HG03060 (cell line): Measurements from ENCODE around the gene GRB14.
"Not testable (repeated sequence)": the region's sequence is repeated elsewhere in the genome, so short reads cannot be mapped to it uniquely, and the experiment has no call there.

Experiments used
- ATAC-seq: cut with Tn5 transposase; IDR thresholded peaks from one replicate; pipeline ENCODE4 v1.9.1; 2021; ENCODE audit warnings: low read depth, moderate number of reproducible peaks; ENCODE audit not compliant: unreplicated experiment

Gene GRB14

DNA sequence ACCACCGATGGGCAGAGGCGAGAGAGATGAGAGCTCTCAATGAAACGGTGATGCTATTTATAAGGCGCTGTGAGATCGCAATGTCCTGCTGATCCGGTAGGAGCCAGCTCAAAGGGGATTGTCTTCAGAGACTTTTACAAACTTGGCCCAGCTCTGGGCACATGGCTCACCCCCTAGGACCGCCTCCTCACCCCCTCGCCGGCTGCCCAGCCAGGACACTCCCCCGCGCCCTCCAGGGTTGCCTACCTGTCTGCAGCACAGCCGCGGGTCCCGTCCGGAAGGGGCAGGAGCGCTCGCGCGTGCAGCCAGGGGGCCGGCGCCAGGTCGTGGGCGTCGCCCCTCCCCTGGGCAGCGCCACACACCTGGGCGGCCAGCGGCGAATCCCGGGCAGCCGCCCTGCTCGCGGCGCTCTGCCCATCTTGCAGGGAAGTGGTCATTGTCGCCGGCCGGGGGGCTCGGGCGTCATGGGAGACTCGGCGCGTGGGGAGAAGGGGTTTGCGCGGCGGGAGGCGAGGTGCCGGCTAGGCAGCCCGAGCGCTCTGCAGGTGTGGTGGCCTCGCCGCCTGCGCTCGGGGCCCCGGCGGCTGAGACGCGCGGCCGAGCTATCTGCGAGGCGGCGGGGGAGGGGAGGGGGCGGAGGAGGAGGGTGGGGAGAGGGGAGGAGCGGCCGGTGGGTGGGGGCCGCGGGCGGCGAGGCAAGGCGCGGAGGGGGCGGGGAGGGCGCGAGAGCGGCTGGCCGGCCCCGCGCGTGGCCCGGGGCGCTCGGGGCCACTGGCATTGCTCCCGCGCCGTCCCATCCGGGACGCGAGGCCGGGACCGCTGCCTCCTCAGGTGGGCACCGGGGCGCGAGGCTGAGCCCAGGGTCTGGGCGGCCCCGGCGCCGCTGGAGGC, at the start of gene GRB14:
GRB14 (minus strand) TSS at position 610 of the 891 bp plus-strand sequence; CDS start at position 437, 173 bp downstream.
- no peak for ATAC-seq

DNA sequence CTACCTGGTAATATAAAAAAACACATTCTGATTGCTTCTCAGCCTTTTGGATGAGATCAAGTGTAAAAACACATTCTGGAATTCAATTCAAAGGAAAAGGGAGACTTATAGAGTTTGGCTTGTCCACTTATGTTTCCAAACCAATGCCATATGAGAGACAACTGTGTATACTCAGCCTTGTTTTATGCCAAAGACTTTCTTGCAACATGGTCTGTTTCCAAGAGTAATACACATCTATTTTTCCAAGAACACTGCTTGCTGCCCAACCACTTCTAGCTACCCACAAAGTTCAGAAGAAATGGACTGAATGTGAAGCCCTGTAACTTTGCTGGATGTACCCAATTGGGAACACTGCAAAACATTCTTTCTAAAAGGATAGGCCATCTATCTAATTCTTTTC, 48.0 kb upstream of the GRB14 start:
- no peak for ATAC-seq

DNA sequence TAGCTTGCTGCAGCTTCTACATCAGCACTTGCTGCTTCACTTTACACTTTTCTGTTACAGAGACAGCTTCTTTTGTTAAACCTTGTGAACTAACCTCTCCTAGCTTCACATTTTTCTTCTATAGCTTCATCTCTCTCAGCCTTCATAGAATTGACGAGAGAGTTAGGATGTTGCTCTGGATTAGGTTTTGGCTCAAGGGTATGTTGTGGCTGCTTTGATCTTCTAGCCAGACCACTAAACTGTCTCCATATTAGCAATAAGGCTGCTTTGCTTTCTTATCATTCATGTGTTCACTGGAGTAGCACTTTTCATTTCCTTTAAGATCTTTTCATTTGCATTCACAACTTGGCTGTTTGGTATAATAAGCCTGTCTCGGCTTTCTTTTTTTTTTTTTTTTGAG, 46.3 kb upstream of the GRB14 start:
- no peak for ATAC-seq

DNA sequence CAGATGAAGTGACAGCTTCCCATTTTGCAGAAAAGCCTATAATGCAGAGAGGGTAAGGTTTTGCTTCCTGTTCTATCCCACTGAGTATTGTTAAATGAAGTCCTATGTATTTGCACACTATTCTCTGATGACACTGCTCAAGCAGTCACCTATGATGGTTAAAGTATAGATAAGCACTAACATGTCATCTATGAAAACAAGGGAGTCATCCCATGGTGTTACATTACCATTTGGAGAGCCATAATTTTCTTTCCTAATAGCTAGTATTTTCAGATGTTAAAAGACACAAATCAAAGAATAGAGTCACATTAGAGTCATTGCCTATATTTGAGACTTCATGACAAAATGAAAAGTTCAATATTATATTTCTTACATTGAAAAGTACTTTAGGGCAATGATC, 42.8 kb upstream of the GRB14 start:
- ATAC-seq, result no peak

DNA sequence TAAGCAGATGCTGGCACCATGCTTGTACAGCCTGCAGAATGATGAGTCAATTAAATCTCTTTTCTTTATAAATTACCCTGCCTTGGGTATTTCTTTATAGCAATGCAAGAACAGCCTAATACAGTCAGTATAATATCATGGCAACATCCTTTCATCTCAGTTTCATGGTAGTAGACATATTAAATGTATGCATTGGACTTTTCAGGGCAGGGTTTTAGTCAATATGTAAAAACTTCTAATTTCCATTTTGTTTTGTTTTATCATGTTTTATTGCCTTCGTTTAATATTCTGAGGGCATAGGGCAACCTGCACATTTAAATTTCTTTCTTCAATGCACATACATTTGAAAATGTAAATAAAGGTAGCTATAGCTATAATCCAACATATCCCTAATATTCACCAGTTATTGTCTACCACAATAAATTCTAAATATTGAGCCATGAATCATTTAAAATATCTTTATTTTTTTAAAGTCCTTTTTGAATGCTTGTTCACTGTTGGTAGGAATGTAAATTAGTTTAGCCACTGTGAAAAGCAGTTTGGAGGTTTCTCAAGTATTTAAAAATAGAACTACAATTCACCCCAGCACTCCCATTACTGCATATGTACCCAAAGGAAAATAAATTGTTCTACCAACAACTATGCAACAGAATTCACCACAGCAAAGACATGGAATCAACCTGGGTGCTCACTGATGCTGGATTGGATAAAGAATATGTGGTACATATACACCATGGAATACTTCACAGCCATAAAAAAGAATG, 41.8 kb upstream of the GRB14 start:
- no peak for ATAC-seq

DNA sequence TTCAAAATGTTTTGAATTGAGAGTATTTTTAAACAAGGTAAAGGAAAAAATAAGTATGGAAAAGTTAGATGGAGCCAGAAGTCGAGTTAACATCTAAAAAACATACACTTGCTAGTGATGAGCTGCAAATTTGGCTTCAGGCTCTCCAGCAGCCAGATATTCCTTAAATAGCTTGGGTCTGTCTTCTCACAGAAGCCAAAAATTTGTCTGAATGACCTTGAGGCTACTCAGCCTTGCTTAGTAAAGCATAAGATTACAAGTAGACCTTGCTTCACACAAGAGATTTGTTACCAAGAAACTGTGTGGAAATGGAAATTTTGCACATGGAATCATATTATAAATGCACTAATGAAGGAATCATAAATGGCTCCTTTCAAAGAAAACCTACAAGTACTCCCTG, 40.8 kb upstream of the GRB14 start:
- ATAC-seq, result no peak

DNA sequence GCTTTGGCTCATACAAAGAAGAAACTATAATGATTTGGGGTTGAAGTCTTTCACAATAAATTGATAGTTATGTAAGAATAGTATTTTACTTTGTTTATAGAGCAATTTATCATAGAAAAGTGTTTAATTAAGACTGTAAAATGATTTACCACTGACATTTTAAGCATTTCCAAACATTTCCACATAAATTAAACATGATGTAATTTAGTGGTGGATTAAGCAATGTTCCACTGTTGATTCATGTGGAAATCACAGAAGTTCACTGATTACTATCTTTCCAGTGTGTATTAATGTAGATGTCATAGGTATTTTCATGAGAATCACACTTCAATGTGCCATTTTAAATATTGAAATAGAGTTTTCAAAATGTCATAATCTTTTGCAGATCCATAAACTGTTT, 40.1 kb upstream of the GRB14 start:
- ATAC-seq, result no peak

DNA sequence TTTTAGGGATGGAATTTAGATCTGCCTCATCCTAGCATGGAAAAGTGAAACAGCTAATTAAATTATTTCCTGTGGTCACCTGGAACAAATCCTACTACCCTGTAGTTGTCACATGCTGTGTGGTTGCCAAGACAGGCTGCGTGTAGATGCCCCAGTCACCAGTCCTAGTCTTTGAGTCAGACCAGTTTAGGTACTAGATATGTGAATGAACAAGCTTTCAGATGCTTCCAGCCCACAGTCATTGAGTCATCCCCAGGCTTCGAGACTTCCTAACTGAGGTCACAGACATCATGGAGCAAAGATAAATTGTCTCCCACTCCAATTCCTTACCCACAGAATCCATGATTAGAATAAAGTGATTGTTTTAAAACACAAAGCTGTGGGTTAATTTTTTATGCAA, 35.8 kb upstream of the GRB14 start:
- ATAC-seq, result no peak

DNA sequence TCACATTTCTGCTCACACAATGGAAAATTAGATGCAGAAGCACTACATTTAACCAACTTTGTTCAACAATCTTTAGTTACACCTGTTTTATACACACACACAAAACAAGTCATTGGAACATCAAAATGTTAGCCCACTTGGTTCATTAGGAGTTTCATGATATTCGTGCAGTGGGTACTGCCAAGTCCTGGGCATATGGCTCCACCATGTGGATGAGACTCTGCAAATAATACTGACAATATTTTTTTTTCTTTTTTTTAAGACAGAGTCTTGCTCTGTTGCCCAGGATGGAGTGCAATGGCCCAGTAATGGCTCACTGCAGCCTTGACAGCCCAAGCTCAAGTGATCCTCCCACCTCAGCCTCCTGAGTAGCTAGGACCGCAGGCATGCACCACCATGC, 34.5 kb upstream of the GRB14 start:
- ATAC-seq, result no peak

DNA sequence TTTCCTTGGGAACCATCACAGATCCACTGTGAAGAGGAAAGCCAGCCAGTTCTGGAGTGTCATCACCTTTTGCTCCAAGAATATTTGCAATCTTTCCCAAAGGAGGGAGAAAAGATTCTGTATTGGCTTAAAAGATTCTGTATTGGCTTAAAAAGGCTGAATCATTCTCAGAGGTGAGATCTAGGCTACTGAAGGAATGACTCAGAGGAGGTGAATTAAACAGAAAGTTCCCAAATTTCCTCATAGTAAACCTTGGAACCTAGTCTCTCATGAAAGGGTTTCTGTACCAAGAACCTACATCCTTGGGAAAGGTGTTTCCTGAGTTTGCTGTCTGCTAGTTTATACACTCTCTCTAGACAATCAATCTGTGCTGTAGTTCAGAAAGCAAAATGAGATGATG, 34.1 kb upstream of the GRB14 start:
- ATAC-seq, result no peak

DNA sequence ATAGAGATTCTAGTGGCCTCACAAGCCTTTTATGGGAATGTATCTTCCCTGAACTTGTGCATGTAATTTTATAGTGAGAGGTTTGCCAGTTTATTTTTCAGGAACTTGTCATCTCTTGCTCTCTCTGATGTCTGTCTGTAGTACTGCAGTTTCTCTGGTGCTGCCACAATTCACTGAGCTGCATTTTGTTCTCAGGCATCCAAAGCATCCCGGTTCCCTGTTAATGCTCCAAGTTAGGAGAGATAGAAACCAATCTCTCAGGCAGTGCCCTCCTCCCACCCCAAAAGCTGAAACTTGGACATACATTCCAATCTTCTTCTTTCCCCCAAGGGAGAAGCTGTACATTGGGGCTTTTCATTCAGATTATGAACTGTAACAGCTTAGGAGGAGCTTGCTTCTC, 30.1 kb upstream of the GRB14 start:
- no peak for ATAC-seq

DNA sequence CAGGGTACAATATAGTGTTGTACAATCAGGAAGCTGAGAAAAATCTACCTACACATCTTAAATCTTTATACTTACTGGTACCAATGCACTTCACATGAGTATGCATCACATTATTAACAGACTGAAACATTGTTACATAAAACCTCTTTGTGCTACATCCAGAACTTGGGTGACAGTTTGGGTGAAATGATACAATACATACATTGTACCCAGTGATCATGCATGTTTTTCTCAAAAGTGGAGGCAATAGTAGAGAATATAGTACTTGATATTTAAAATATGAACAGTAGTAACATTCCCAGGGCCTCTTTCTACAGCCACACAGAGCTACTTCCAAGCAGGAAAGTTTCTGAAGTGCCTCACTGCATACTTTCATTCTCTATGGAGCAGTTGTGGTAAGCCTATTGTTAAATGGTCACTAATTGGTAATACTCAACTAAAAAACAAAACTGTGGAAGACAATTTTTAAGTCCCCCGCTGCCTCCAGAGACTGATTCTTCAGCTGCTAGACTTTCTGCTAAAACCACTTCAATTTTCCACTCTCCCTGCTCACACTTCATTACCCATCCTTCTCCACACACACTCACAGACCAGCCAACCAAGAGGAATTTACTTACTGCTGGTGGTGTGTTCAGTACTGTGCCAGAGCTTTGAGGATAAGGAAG, 22.9 kb upstream of the GRB14 start:
- no peak for ATAC-seq

DNA sequence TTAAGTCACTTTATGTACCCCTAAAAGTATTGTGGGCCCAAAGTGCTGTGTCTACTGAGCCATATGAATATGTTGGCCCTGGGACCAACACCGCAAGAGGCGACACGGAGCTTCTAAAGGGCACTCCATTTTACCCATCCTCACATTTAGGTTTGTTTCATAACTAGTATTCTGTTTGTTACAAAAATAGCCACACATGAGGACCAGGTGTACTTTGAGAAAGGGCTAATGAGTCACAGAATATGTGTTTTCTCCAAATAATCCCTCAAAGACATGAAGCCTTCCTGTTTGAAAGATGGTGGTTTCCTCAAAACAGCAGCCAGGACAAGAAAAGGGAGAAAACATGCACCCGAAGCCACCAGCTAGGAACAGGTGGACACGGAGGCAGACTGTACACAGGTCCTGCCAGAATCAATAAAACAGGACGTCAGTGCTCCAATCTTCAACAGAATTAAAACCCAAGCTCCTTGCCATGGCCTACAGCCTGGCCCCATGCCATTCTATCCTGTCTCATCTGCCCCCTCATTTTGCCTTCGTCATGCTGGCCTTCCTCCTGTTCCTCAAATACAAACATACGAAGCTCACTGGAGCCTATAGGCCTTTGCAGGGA, 21.8 kb upstream of the GRB14 start:
- ATAC-seq, result no peak

DNA sequence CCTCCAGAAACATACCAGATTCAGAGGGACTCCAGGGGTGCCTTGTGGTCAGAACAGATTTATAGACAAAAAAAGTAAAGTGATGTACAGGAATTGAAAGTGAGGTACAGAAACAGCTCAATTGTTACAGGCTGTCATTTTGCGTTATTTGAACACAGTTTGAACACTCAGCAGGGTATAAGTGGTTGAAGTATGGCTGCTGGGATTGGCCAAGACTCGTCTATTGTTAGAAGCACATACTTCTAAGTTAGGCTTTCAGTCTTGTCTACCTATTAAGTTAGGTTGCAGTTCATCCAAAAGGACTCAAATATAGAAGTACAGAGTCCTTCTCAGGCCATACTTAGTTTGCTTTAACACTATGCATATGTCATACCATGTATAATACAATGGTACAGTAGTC, 21.0 kb upstream of the GRB14 start:
- no peak for ATAC-seq

DNA sequence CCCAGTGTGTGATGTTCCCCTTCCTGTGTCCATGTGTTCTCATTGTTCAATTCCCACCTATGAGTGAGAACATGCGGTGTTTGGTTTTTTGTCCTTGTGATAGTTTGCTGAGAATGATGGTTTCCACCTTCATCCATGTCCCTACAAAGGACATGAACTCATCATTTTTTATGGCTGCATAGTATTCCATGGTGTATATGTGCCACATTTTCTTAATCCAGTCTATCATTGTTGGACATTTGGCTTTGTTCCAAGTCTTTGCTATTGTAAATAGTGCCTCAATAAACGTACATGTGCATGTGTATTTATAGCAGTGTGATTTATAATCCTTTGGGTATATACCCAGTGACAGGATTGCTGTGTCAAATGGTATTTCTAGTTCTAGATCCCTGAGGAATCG, 7.0 kb upstream of the GRB14 start:
- ATAC-seq, result not testable (repeated sequence)

DNA sequence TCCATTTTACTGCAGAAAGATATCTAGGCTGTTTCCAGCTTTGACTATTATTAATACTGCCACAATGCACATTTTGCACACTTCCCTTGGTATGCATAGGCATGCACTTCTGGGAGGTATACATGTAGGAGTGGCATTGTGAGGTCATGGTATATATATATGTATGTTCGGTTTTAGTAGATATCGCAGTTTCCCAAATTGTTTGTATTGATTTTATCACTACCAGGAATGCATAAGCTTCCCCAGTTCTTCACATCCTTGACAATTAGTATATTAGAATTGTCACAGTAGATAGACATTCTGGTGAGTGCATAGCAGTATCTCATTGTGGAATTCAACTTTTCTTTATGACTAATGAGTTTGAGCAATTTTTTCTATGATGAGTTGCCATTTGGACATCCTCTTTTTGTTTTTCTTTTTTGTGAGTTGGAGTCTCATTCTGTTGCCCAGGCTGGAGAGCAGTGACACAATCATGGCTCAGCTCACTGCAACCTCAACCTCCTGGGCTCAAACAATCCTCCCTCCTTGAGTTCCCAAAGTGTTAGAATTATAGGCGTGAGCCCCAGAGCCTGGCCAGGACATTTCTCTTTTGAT, 4.2 kb upstream of the GRB14 start:
- ATAC-seq, result no peak

DNA sequence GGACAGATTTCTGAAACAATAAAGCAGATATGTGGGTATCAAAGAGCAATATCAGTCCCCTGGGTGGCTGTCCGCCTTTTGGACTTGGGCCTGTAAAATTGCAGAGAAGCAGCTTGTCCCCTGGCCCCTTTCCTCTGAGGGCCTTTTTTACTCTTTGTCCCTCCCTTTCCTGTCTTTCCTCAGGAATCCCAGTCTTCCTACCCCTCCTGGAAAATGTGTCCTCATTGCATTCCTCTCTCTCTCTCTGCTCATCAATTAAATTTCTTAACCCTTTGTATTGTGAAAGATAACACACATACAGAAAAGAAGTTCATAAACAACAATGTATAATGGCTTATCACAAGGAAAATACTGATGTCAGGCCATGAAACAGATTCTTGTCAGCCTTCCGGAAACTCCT, 3.0 kb upstream of the GRB14 start:
- ATAC-seq, result no peak

DNA sequence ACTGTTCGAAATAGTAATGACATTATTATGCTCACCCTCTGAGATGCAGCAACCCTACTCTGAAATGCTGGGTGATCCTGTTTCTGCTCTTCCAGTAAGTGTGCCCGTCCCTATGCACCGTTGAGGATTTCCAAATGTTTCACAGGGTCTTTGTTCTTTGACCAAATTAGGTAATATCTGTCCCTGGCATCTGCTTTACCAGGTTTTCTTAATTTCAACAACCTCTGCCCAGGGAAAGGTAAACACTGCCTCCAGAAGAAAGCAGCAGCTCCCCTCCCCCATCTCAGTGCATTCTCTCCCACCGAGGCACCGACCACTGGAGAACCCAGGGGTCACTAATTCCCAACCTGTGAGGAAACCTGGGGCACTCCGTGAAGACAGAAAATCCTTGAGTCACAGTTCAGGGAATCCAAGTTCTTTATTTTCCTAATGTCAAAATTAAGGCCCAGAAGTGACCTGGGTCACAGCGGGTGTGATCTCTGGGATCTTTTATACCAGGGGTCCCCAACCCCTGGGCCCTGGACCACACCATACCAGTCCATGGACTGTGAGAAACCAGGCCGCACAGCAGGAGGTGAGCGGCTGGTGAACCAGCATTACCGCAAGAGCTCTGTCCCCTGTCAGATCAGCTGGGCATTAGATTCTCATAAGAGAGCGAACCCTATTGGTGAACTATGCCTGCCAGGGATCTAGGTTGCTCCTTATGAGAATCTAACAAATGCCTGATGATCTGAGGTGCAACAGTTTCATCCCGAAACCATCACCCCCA, 1.2 kb upstream of the GRB14 start:
- ATAC-seq, result no peak

DNA sequence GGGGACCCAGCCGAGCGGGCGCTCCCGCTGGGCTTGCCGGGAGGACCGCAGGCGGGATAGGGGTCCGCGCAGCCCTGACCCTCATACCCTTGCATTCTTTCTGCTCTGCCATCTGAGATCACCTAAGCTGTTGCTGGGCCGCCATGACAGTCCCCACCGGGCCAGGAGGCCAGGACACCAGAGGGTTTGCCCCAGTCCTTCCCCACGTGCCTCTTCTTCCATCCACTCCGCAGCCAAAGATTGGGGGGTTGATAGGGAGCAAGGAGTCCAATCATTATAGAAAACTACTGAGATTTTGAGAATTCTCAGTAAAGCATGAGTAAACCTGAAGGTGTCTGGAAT, 453 bp upstream of the GRB14 start:
- ATAC-seq, result no peak

DNA sequence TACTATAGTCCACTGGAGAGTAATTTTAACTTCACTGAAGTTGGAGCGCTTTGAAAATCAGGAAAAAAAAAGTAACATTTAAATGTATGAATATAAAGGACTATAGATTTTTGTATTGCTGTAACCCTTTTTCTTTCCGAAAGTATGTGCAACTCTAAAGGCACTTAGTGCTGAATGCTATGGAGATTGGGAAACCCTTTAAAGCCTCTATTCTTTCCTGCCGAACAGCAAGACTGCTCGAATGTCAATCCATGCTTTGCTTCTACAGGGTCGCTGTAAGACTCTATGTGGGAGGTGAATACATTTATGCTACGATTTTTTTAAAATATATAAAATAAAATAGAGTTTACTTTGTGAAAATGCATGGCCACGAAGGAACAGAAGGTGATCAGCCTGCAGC, 825 bp downstream of the GRB14 start:
- ATAC-seq, result no peak
